Adrenal gland (tissue), 12 donors: Measurements from ENCODE around the gene COL6A6. TPM values are rescaled to one million over a fixed set of nuclear protein-coding genes. Genes with fewer than 3 reads are reported as not detected.
"Not testable (repeated sequence)": the region's sequence is repeated elsewhere in the genome, so short reads cannot be mapped to it uniquely, and the experiment has no call there.

ENCODE experiments used
- DNase-seq, 7 donors: peaks; one replicate each; pipeline ENCODE4 v3.0.0-alpha.2; 2019 to 2020
- H3K27ac ChIP-seq, 5 donors: fragments of 200-600 bp; sonication (generic) in 4 of 5; 1 replicate in 3 of 5; 2 replicates in 2 of 5; pipeline versions ENCODE4 v1.5.1 to v1.8.0; 2016 to 2020; ENCODE audit warnings: mild to moderate bottlenecking in 1 of 5
- H3K27me3 ChIP-seq: fragments of 200-600 bp; 2 replicates; pipeline ENCODE4 v1.8.0; 2021
- H3K36me3 ChIP-seq, 2 donors: fragments of 200-600 bp; replicated peaks in 1 of 2; 1 replicate in 1 of 2; 2 replicates in 1 of 2; pipeline versions ENCODE4 v1.5.1 to v1.8.0; 2018 to 2022
- H3K4me1 ChIP-seq, 2 donors: fragments of 200-600 bp; replicated peaks in 1 of 2; 1 replicate in 1 of 2; 2 replicates in 1 of 2; pipeline versions ENCODE4 v1.5.1 to v1.8.0; 2018 to 2021
- H3K4me3 ChIP-seq, 4 donors: fragments of 200-600 bp; sonication (generic) in 3 of 4; one replicate each; pipeline ENCODE4 v1.5.1; 2016 to 2018
- H3K9me3 ChIP-seq, 3 donors: fragments of 200-600 bp; sonication (generic) in 1 of 3; replicated peaks in 1 of 3; 1 replicate in 2 of 3; 2 replicates in 1 of 3; pipeline versions ENCODE4 v1.5.1 to v1.8.0; 2016 to 2021
- POLR2A ChIP-seq, 2 donors: fragments of 450-650 bp; IDR thresholded peaks; one replicate each; pipeline ENCODE4 v1.6.1; 2017; ENCODE audit warnings: antibody characterized with exemption in 2 of 2, mild to moderate bottlenecking in 2 of 2, moderate library complexity in 1 of 2
- WGBS, 4 donors: extraction: QIAGEN DNeasy Blood & Tissue Kit in 2 of 4; methylation state at CpG; one replicate each; pipeline versions ENCODE4 v1.1.5 to v1.1.7; 2013 to 2017; 5-methylcytosine and 5-hydroxymethylcytosine counted together
- intact Hi-C, 2 donors: fragments of 100-400 bp; cut with DNase I; formaldehyde crosslinking; loops; one replicate each; pipeline versions ENCODE4 v1.14.1 to v1.15.0; 2022 to 2023
- polyA plus RNA-seq, 3 donors: library from polyadenylated mRNA; stranded (reverse); fragments of 200-250 nt in 2 of 3; fragments of 350-450 nt in 1 of 3; fragmentation: Illumina TruSeq in 1 of 3; extraction: RNeasy Lipid Tissue Mini Kit (QIAGEN cat#74804) in 1 of 3; gene quantifications; one replicate each; pipeline ENCODE4 v1.2.3, GENCODE V29; 2013 to 2014
- total RNA-seq, 9 donors: library from RNA; depleted of rRNA in 4 of 9; stranded (reverse); fragments of >200 nt in 4 of 9; fragments of 120-200 nt in 1 of 9; fragmentation: NEBNext Ultra II Directional in 1 of 9; extraction: Animal tissue kit (Norgen Biotek cat#: 25700) in 1 of 9; gene quantifications; one replicate each; pipeline versions ENCODE4 v1.1.0 to v1.2.4, GENCODE V29; 2013 to 2023
- TF ChIP-seq, protein P1 (sequence below), 6 experiments: fragments of 450-650 bp in 4 of 6; fragments of 200-600 bp in 2 of 6; sonication (generic) in 1 of 6; IDR thresholded peaks; 1 replicate in 5 of 6; 2 replicates in 1 of 6; pipeline versions ENCODE4 v1.5.1 to v1.8.0; 2016 to 2021; ENCODE audit warnings: antibody characterized with exemption in 6 of 6, mild to moderate bottlenecking in 2 of 6, moderate library complexity in 1 of 6
- donor health status: healthy with polysubstance abuse.
- donor health status: Bipolar disorder and iron deficiency.
- donor health status: DM: yes; HTN: yes; CAD: no.
- donor health status: DM: no; HTN: no; CAD: no.
- donor health status: DM: no; HTN: no; CAD: no.
- donor health status: DM: yes; HTN: yes; CAD: no.

Gene COL6A6
- total and polyA plus RNA-seq, 12 donors: under 0.01 to 0.94 (median 0.14) TPM

- Histone ChIP-seq H3K27ac (no peak overlapping the region), H3K4me1 (no peaks in the 10 kb centered on the region), H3K4me3 (no peak overlapping the region), H3K27me3 (no peaks in the 10 kb centered on the region), H3K9me3 (no peaks in the 10 kb centered on the region), H3K36me3 (no peaks in the 10 kb centered on the region)
- TF ChIP-seq, protein P1, sequence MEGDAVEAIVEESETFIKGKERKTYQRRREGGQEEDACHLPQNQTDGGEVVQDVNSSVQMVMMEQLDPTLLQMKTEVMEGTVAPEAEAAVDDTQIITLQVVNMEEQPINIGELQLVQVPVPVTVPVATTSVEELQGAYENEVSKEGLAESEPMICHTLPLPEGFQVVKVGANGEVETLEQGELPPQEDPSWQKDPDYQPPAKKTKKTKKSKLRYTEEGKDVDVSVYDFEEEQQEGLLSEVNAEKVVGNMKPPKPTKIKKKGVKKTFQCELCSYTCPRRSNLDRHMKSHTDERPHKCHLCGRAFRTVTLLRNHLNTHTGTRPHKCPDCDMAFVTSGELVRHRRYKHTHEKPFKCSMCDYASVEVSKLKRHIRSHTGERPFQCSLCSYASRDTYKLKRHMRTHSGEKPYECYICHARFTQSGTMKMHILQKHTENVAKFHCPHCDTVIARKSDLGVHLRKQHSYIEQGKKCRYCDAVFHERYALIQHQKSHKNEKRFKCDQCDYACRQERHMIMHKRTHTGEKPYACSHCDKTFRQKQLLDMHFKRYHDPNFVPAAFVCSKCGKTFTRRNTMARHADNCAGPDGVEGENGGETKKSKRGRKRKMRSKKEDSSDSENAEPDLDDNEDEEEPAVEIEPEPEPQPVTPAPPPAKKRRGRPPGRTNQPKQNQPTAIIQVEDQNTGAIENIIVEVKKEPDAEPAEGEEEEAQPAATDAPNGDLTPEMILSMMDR (IDR thresholded peaks at IDR 0.05): peak; percentile 37 to 59 (median 52)
- TF ChIP-seq POLR2A (IDR thresholded peaks at IDR 0.05): no peak
- WGBS, 4 donors: 59 to 71% (median 69%) methylated on average over 6 of the region's 6 CpGs
- intact Hi-C loops: loop anchor here in 1 of 2 donors (10.0 kb wide), 1 partner anchor 264 kb away; no protein-coding TSS in a partner anchor
- peak; percentile 25 to 70 (median 50) for DNase-seq
Measured at GRCh38 chr3:130539005-130539404, 22.0 kb downstream of the COL6A6 start.

GRCh38 chr3:130543322-130543721 is 26.3 kb downstream of the COL6A6 start:
- 69 to 80% (median 76%) methylated on average over 3 of the region's 3 CpGs for WGBS, 4 donors
- no peak for DNase-seq
- Histone ChIP-seq H3K4me1 (no peaks in the 10 kb centered on the region), H3K4me3 (no peak overlapping the region), H3K27ac (no peak overlapping the region), H3K9me3 (no peaks in the 10 kb centered on the region), H3K36me3 (no peaks in the 10 kb centered on the region), H3K27me3 (no peaks in the 10 kb centered on the region)
- no peak for TF ChIP-seq POLR2A (IDR thresholded peaks at IDR 0.05)
- TF ChIP-seq, protein P1 (IDR thresholded peaks at IDR 0.05): no peak
- intact Hi-C loops: no loop called here

GRCh38 chr3:130546920-130547679 is 30.1 kb downstream of the COL6A6 start:
- Histone ChIP-seq H3K4me1 (no peaks in the 10 kb centered on the region), H3K4me3 (no peak overlapping the region), H3K27me3 (no peaks in the 10 kb centered on the region), H3K36me3 (no peaks in the 10 kb centered on the region), H3K27ac (no peak overlapping the region), H3K9me3 (no peaks in the 10 kb centered on the region)
- no peak for TF ChIP-seq POLR2A (IDR thresholded peaks at IDR 0.05)
- TF ChIP-seq, protein P1 (IDR thresholded peaks at IDR 0.05): no peak
- DNase-seq: no peak
- 90 to 97% (median 93%) methylated on average over 7 to 29 of the region's 29 CpGs for WGBS, 4 donors
- intact Hi-C loops: no loop called here

GRCh38 chr3:130547680-130548065 is 30.7 kb downstream of the COL6A6 start:
- H3K27me3 ChIP-seq, H3K36me3 ChIP-seq, H3K4me3 ChIP-seq, intact Hi-C loops, H3K27ac ChIP-seq, H3K4me1 ChIP-seq, DNase-seq, H3K9me3 ChIP-seq: not testable (repeated sequence)
- WGBS, 4 donors: 82 to 88% (median 84%) methylated on average over 9 of the region's 9 CpGs

GRCh38 chr3:130548356-130548755 is 31.4 kb downstream of the COL6A6 start:
- TF ChIP-seq, protein P1 (IDR thresholded peaks at IDR 0.05): no peak
- no peak for TF ChIP-seq POLR2A (IDR thresholded peaks at IDR 0.05)
- Histone ChIP-seq H3K9me3 (no peaks in the 10 kb centered on the region), H3K4me3 (no peak overlapping the region), H3K36me3 (no peaks in the 10 kb centered on the region), H3K4me1 (no peaks in the 10 kb centered on the region), H3K27me3 (no peaks in the 10 kb centered on the region), H3K27ac (no peak overlapping the region)
- intact Hi-C loops: no loop called here
- no peak for DNase-seq
- 75 to 89% (median 82%) methylated on average over 1 of the region's 1 CpG for WGBS, 4 donors
